ENCODE measurements around the gene TXNRD2.

The TXNRD2 gene

GRCh38 chr22:19849835-19850762 lies 91.5 kb downstream of the TXNRD2 start:
- peaks cover 46% of the 10 kb centered on the region for H3K4me1 ChIP-seq (ENCODE audit: low read length)
- H3K27ac ChIP-seq (ENCODE audit: low read length): peak overlapping the region; percentile 86; the same call in 1 of the 2 replicates
- H3K36me3 ChIP-seq (replicated peaks; ENCODE audit: insufficient read depth, low read length): no peaks in the 10 kb centered on the region
- H3K9ac ChIP-seq (ENCODE audit: low read length): no peak overlapping the region
- TF ChIP-seq EZH2 (optimal IDR thresholded peaks at IDR 0.05; ENCODE audit: low read depth, low read length) (no peak), EZH2phosphoT487 (IDR thresholded peaks at IDR 0.05; ENCODE audit: low read length) (no peak), CTCF (IDR thresholded peaks at IDR 0.05; ENCODE audit: low read length) (no peak)
- H3K4me3 ChIP-seq (ENCODE audit: low read length): no peak overlapping the region
- no peaks in the 10 kb centered on the region for H3K9me2 ChIP-seq (replicated peaks; ENCODE audit: insufficient read depth, low read length)
- no peaks in the 10 kb centered on the region for H4K20me1 ChIP-seq (ENCODE audit: insufficient read depth, low read length)
- H3K4me2 ChIP-seq (ENCODE audit: low read depth, low read length): peak overlapping the region; percentile 33
- no peaks in the 10 kb centered on the region for H3K9me3 ChIP-seq (replicated peaks; ENCODE audit: insufficient read depth, low read length)
- H3K79me2 ChIP-seq (ENCODE audit: low read length): peaks cover 72% of the 10 kb centered on the region
- H2AFZ ChIP-seq (ENCODE audit: low read length): no peak overlapping the region
- DNase-seq: no peak
- no peaks in the 10 kb centered on the region for H3K27me3 ChIP-seq (replicated peaks; ENCODE audit: insufficient read depth, low read length)
- peaks cover 18% of the 10 kb centered on the region; the same call in 1 of the 2 replicates for H3F3A ChIP-seq (ENCODE audit: insufficient read depth, low read length)

GRCh38 chr22:19848298-19849224 lies 93.1 kb downstream of the TXNRD2 start:
- DNase-seq: peak; percentile 82

GRCh38 chr22:19847345-19847632 lies 94.3 kb downstream of the TXNRD2 start:
- H3K9ac ChIP-seq (ENCODE audit: low read length): no peak overlapping the region
- no peak overlapping the region for H3K4me2 ChIP-seq (ENCODE audit: low read depth, low read length)
- DNase-seq: no peak
- no peaks in the 10 kb centered on the region for H3K9me2 ChIP-seq (replicated peaks; ENCODE audit: insufficient read depth, low read length)
- no peaks in the 10 kb centered on the region for H3K27me3 ChIP-seq (replicated peaks; ENCODE audit: insufficient read depth, low read length)
- H3K79me2 ChIP-seq (ENCODE audit: low read length): peaks cover 47% of the 10 kb centered on the region
- H3K36me3 ChIP-seq (replicated peaks; ENCODE audit: insufficient read depth, low read length): no peaks in the 10 kb centered on the region
- no peaks in the 10 kb centered on the region for H3K9me3 ChIP-seq (replicated peaks; ENCODE audit: insufficient read depth, low read length)
- H3F3A ChIP-seq (ENCODE audit: insufficient read depth, low read length): peaks cover 18% of the 10 kb centered on the region; the same call in 1 of the 2 replicates
- H3K4me3 ChIP-seq (ENCODE audit: low read length): no peak overlapping the region
- H3K4me1 ChIP-seq (ENCODE audit: low read length): peaks cover 34% of the 10 kb centered on the region
- no peak overlapping the region for H3K27ac ChIP-seq (ENCODE audit: low read length)
- H4K20me1 ChIP-seq (ENCODE audit: insufficient read depth, low read length): no peaks in the 10 kb centered on the region
- TF ChIP-seq EZH2 (optimal IDR thresholded peaks at IDR 0.05; ENCODE audit: low read depth, low read length): no peak
- TF ChIP-seq EZH2phosphoT487 (IDR thresholded peaks at IDR 0.05; ENCODE audit: low read length): no peak
- TF ChIP-seq CTCF (IDR thresholded peaks at IDR 0.05; ENCODE audit: low read length): no peak
- no peak overlapping the region for H2AFZ ChIP-seq (ENCODE audit: low read length)

More at GRCh38 chr22:19848298-19849224, 93.1 kb downstream of the TXNRD2 start:
- Histone ChIP-seq H3K4me1 (ENCODE audit: low read length) (peaks cover 46% of the 10 kb centered on the region), H3K4me3 (ENCODE audit: low read length) (no peak overlapping the region), H3K9me3 (replicated peaks; ENCODE audit: insufficient read depth, low read length) (no peaks in the 10 kb centered on the region), H3K79me2 (ENCODE audit: low read length) (peaks cover 59% of the 10 kb centered on the region), H3K9ac (ENCODE audit: low read length) (peak overlapping the region; percentile 47; the same call in 1 of the 2 replicates), H3K27me3 (replicated peaks; ENCODE audit: insufficient read depth, low read length) (no peaks in the 10 kb centered on the region), H4K20me1 (ENCODE audit: insufficient read depth, low read length) (no peaks in the 10 kb centered on the region), H3K9me2 (replicated peaks; ENCODE audit: insufficient read depth, low read length) (no peaks in the 10 kb centered on the region), H3K36me3 (replicated peaks; ENCODE audit: insufficient read depth, low read length) (no peaks in the 10 kb centered on the region), H3K27ac (ENCODE audit: low read length) (peak overlapping the region; percentile 86), H3K4me2 (ENCODE audit: low read depth, low read length) (peak overlapping the region; percentile 69), H3F3A (ENCODE audit: insufficient read depth, low read length) (peaks cover 18% of the 10 kb centered on the region; the same call in 1 of the 2 replicates), H2AFZ (ENCODE audit: low read length) (no peak overlapping the region)
- TF ChIP-seq EZH2 (optimal IDR thresholded peaks at IDR 0.05; ENCODE audit: low read depth, low read length) (no peak), CTCF (IDR thresholded peaks at IDR 0.05; ENCODE audit: low read length) (no peak), EZH2phosphoT487 (IDR thresholded peaks at IDR 0.05; ENCODE audit: low read length) (no peak)

Data from MM.1S (cell line).